Mesothelial cell of epicardium (in vitro differentiated cells): ENCODE results near the gene RNF212. TPM values are rescaled to one million over a fixed set of nuclear protein-coding genes. Genes with fewer than 3 reads are reported as not detected.

Source experiments
- DNase-seq, 2 experiments: peaks; one replicate each; pipeline ENCODE4 v3.0.0; 2021; ENCODE audit warnings: low spot score in 2 of 2; ENCODE audit not compliant: unreplicated experiment in 2 of 2
- H3K27ac Mint-ChIP-seq: 2 replicates; pipeline ENCODE4 v1.8.0; 2021; ENCODE audit warnings: mixed read lengths
- H3K27me3 Mint-ChIP-seq: 2 replicates; pipeline ENCODE4 v1.8.0; 2021; ENCODE audit warnings: low read depth, mixed read lengths
- H3K36me3 Mint-ChIP-seq: 2 replicates; pipeline ENCODE4 v1.8.0; 2021; ENCODE audit warnings: mixed read lengths
- H3K4me1 Mint-ChIP-seq: 2 replicates; pipeline ENCODE4 v1.8.0; 2021; ENCODE audit warnings: mixed read lengths
- H3K4me3 Mint-ChIP-seq: 2 replicates; pipeline ENCODE4 v1.8.0; 2021; ENCODE audit warnings: mild to moderate bottlenecking, moderate library complexity, mixed read lengths
- H3K9me3 Mint-ChIP-seq: 2 replicates; pipeline ENCODE4 v1.8.0; 2021; ENCODE audit warnings: mixed read lengths
- CTCF ChIP-seq: fragments of 200-600 bp; sonication (generic); IDR thresholded peaks from one replicate; pipeline ENCODE4 v1.5.0; 2021; ENCODE audit warnings: antibody characterized with exemption; ENCODE audit not compliant: unreplicated experiment
- total RNA-seq: library from RNA; stranded (reverse); gene quantifications from 3 replicates; pipeline ENCODE4 v1.2.1, GENCODE V29; 2021

The RNF212 gene
- total RNA-seq, 1 donor from 2014 or later: 10.9 TPM

GRCh38 chr4:1078490-1078889 lies 34.9 kb downstream of the RNF212 start:
- no peaks in the 10 kb centered on the region for H3K9me3 Mint-ChIP-seq
- peaks cover 63% of the 10 kb centered on the region for H3K27me3 Mint-ChIP-seq
- no peak for TF ChIP-seq CTCF
- no peaks in the 10 kb centered on the region for H3K36me3 Mint-ChIP-seq
- no peaks in the 10 kb centered on the region for H3K4me1 Mint-ChIP-seq
- DNase-seq: no peak
- H3K4me3 Mint-ChIP-seq: no peak overlapping the region
- no peak overlapping the region for H3K27ac Mint-ChIP-seq

GRCh38 chr4:1077711-1078477 lies 35.5 kb downstream of the RNF212 start:
- H3K27ac Mint-ChIP-seq: no peak overlapping the region
- no peak for DNase-seq
- no peaks in the 10 kb centered on the region for H3K36me3 Mint-ChIP-seq
- H3K27me3 Mint-ChIP-seq: peaks cover 63% of the 10 kb centered on the region
- no peaks in the 10 kb centered on the region for H3K9me3 Mint-ChIP-seq
- TF ChIP-seq CTCF: no peak
- no peak overlapping the region for H3K4me3 Mint-ChIP-seq
- no peaks in the 10 kb centered on the region for H3K4me1 Mint-ChIP-seq

- peaks cover 8% of the 10 kb centered on the region for H3K9me3 Mint-ChIP-seq
- H3K27me3 Mint-ChIP-seq: peaks cover 57% of the 10 kb centered on the region
- no peak overlapping the region for H3K27ac Mint-ChIP-seq
- DNase-seq: no peak
- no peak for TF ChIP-seq CTCF
- no peaks in the 10 kb centered on the region for H3K36me3 Mint-ChIP-seq
- no peaks in the 10 kb centered on the region for H3K4me1 Mint-ChIP-seq
- no peak overlapping the region for H3K4me3 Mint-ChIP-seq
These were observed 37.3 kb downstream of the RNF212 start for GRCh38 chr4:1075809-1076699.

GRCh38 chr4:1075225-1075624 lies 38.1 kb downstream of the RNF212 start:
- TF ChIP-seq CTCF: no peak
- Mint-ChIP-seq H3K4me3 (no peak overlapping the region), H3K27me3 (peaks cover 54% of the 10 kb centered on the region)

GRCh38 chr4:1074077-1074476 lies 39.3 kb downstream of the RNF212 start:
- Mint-ChIP-seq H3K4me1 (no peaks in the 10 kb centered on the region), H3K36me3 (no peaks in the 10 kb centered on the region), H3K9me3 (peaks cover 8% of the 10 kb centered on the region), H3K27ac (no peak overlapping the region), H3K27me3 (peaks cover 54% of the 10 kb centered on the region), H3K4me3 (no peak overlapping the region)
- no peak for TF ChIP-seq CTCF
- no peak for DNase-seq

More at GRCh38 chr4:1075225-1075624, 38.1 kb downstream of the RNF212 start:
- DNase-seq: no peak
- Mint-ChIP-seq H3K27ac (no peak overlapping the region), H3K36me3 (no peaks in the 10 kb centered on the region), H3K9me3 (peaks cover 8% of the 10 kb centered on the region), H3K4me1 (no peaks in the 10 kb centered on the region)
